ENCODE data around the gene ZNF750. TPM values are rescaled to one million over a fixed set of nuclear protein-coding genes. Genes with fewer than 3 reads are reported as not detected.
A peak's percentile ranks its signal among the peaks of the same experiment; 100 is the strongest.

The ZNF750 gene
- total RNA-seq, 2 experiments from 2014 or later, result not detected

- Mint-ChIP-seq H3K9me3 (no peaks in the 10 kb centered on the region), H3K4me1 (peaks cover 3% of the 10 kb centered on the region), H3K27ac (no peak overlapping the region), H3K27me3 (no peaks in the 10 kb centered on the region), H3K36me3 (peaks cover under 1% of the 10 kb centered on the region), H3K4me3 (no peak overlapping the region)
- ATAC-seq (ENCODE audit: low read depth) (no peak), DNase-seq (no peak)
- POLR2A ChIA-PET, result interaction anchor here (0.7 kb wide), 1 partner anchor 48 kb away, joined by 3 read pairs; no protein-coding TSS in a partner anchor
These were observed 4.3 kb upstream of the ZNF750 start for GRCh38 chr17:82843904-82844680.

DNA sequence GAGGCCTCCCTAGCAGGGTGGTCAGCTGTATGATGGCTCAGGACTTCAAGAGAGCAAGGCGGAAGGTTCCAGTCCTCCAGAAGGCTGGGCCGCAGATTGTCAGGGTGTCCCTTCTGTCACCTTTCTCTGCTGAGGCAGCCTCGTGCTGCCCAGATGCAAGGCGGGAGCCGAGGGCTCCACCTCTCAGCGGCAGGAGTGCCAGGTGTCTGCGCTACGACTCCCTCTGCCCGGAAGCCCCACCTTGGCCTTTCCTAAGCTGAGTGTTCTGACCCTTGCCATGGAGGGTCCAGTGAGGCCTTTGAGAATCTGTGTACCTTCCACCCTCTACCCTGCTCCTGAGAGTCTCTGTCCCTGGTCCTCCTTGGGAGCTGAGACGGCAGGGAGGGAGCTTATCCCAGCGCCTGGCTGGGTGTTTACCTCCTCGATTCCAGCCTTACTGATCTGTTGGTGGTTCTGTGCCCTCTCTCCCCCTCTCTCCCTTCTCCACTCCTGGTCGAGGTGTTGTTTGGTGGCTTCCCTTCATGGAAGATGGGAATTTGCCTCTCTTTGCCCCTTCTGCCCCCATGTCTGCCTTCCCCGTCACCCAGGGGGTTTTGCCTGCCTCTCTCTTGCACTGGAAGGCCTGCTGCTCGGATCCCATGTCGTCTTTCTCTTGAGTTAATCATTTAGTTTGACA lies 2.2 kb upstream of the ZNF750 start:
- POLR2A ChIA-PET, result no interaction called here
- ATAC-seq (ENCODE audit: low read depth) (no peak), DNase-seq (no peak)
- Mint-ChIP-seq H3K27me3 (no peaks in the 10 kb centered on the region), H3K27ac (peak overlapping the region; percentile 10), H3K4me1 (no peaks in the 10 kb centered on the region), H3K36me3 (no peaks in the 10 kb centered on the region), H3K4me3 (no peak overlapping the region), H3K9me3 (no peaks in the 10 kb centered on the region)

DNA sequence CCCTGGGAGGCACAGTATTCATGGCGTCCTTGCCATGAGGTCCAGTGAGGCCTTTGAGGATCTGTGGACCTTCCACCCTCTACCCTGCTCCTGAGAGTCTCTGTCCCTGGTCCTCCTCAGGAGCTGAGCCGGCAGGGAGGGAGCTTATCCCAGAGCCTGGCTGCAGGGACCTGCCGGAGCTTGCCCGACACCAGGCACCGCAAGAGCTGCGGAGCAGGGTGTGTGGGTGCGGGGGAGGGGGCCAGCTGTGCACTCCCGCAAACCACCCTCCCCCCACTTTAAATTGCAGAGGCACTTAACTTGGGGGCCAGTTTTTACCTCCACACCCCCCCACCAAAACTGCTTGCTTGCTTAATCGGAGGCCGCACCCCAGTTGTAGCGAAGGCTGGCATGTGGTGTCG lies 609 bp upstream of the ZNF750 start:
- Mint-ChIP-seq H3K4me1 (no peaks in the 10 kb centered on the region), H3K36me3 (no peaks in the 10 kb centered on the region), H3K4me3 (no peak overlapping the region), H3K9me3 (no peaks in the 10 kb centered on the region), H3K27ac (no peak overlapping the region), H3K27me3 (no peaks in the 10 kb centered on the region)
- ATAC-seq (ENCODE audit: low read depth), result no peak
- POLR2A ChIA-PET, result no interaction called here
- no peak for DNase-seq

DNA sequence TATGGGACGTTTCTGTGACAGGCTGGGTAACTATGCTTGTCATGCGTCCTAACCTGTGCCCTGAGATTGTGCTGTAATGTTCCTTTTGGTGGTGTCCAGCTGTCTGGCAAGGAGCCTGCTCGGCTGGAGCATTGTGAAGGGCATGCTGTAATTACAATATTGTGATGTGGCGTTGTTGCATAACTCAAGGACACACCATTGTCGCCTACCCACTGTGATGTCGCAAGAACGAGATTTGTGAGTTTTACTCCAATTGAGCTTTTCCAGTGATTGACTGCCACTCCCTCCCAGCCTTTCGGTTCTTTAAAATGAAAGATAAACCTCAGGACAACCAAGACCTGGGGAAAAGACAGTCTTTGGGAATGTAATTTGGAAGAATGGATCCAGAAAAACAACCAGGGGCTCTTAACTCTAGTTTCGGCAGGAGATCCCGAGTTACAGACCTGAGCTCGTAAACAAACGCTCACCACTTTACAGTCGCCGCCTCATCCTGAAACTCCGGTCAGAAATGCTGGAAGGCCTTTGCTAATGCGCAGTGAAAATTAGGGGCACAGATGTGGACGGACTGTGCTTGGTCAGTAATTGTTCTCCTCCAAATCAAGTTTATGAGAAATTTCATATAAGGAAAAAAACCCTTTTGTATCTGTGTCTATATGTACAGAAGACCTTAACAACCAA lies 1.3 kb downstream of the ZNF750 start:
- H3K27me3 Mint-ChIP-seq, result no peaks in the 10 kb centered on the region
- no peak for ATAC-seq (ENCODE audit: low read depth)
- H3K36me3 Mint-ChIP-seq, result no peaks in the 10 kb centered on the region
- POLR2A ChIA-PET, result interaction anchor here (0.6 kb wide), 1 partner anchor 125 kb away, joined by 3 read pairs; no protein-coding TSS in a partner anchor
- no peak overlapping the region for H3K4me3 Mint-ChIP-seq
- no peaks in the 10 kb centered on the region for H3K4me1 Mint-ChIP-seq
- DNase-seq, result no peak
- H3K27ac Mint-ChIP-seq, result no peak overlapping the region
- no peaks in the 10 kb centered on the region for H3K9me3 Mint-ChIP-seq

DNA sequence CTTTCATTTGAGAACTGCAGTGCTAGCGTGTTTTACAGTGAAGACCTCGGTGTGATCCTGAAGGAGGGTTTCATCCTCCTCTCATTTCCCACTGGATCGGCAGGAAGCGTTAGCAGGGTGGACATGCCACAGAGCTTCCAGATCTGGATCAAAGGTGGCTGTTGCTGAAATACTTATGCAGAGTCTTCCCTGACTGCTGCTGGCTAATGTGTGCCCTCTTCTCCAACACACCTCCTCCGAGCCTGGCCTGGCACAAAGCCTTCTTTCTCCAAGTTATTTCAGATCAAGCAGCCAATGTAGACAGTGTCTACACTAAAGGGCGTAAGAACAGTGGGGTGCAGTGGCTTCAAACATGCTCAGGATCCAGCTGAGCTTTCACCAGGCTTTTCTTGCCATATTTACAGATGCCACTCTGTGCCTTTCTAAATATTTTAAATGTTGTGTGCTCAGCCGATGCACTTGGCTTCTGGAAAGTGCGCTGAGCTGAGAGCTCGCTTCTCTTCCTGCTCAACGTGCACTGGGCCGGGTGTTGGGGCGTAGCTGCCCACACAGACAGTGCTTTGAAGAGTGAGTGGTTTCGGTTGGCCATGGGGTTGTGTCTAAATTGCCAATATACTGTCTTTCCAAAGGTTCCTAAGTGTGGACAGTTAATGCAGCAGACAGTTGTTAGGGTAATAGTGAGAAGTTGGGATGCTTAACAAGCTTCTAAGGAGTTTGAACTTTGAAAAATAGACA lies 2.1 kb downstream of the ZNF750 start:
- ATAC-seq (ENCODE audit: low read depth) (no peak), DNase-seq (no peak)
- H3K9me3 Mint-ChIP-seq, result no peaks in the 10 kb centered on the region
- H3K36me3 Mint-ChIP-seq, result no peaks in the 10 kb centered on the region
- no peak overlapping the region for H3K27ac Mint-ChIP-seq
- no peaks in the 10 kb centered on the region for H3K4me1 Mint-ChIP-seq
- POLR2A ChIA-PET, result no interaction called here
- H3K27me3 Mint-ChIP-seq, result no peaks in the 10 kb centered on the region
- no peak overlapping the region for H3K4me3 Mint-ChIP-seq

DNA sequence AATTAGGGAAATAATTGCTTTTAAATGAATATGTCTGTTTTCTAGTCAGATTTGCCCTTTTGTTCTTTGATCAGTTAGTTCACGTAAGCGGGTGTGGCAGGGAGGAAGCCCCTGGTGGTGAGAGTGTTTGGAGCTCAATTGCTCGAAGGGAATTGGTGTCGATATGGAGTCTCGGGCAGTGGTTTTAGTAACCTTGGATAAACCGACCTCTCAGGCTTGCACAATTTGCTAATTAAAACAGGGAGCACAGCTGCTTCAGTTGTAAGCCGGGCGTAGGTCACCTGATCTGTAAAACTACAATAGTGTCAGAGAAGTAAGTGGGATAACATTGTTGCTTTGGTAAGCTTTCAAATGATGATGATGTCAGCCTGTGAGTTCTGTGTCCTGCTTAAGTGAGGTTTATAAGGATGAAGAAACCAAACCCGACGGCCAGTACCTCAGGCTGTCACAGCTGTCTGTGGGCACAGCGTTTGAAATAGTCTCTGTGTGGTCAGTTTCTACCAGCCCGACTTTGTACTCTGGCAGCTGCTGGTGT lies 2.9 kb downstream of the ZNF750 start:
- POLR2A ChIA-PET, result no interaction called here
- H3K36me3 Mint-ChIP-seq, result no peaks in the 10 kb centered on the region
- no peaks in the 10 kb centered on the region for H3K4me1 Mint-ChIP-seq
- no peak for DNase-seq
- H3K27me3 Mint-ChIP-seq, result no peaks in the 10 kb centered on the region
- H3K4me3 Mint-ChIP-seq, result no peak overlapping the region
- ATAC-seq (ENCODE audit: low read depth), result no peak
- no peak overlapping the region for H3K27ac Mint-ChIP-seq
- no peaks in the 10 kb centered on the region for H3K9me3 Mint-ChIP-seq

- H3K4me3 Mint-ChIP-seq, result no peak overlapping the region
- POLR2A ChIA-PET, result no interaction called here
- H3K4me1 Mint-ChIP-seq, result no peaks in the 10 kb centered on the region
- ATAC-seq (ENCODE audit: low read depth), result no peak
- H3K27ac Mint-ChIP-seq, result no peak overlapping the region
- H3K9me3 Mint-ChIP-seq, result no peaks in the 10 kb centered on the region
- no peaks in the 10 kb centered on the region for H3K36me3 Mint-ChIP-seq
- DNase-seq, result no peak
- no peaks in the 10 kb centered on the region for H3K27me3 Mint-ChIP-seq
These were observed 3.9 kb downstream of the ZNF750 start for GRCh38 chr17:82835766-82836512.

- no peaks in the 10 kb centered on the region for H3K4me1 Mint-ChIP-seq
- DNase-seq, result no peak
- POLR2A ChIA-PET, result no interaction called here
- no peak for ATAC-seq (ENCODE audit: low read depth)
- no peaks in the 10 kb centered on the region for H3K9me3 Mint-ChIP-seq
- H3K27ac Mint-ChIP-seq, result no peak overlapping the region
- H3K27me3 Mint-ChIP-seq, result no peaks in the 10 kb centered on the region
- H3K36me3 Mint-ChIP-seq, result no peaks in the 10 kb centered on the region
- H3K4me3 Mint-ChIP-seq, result no peak overlapping the region
These were observed 4.7 kb downstream of the ZNF750 start for GRCh38 chr17:82835122-82835521.

DNA sequence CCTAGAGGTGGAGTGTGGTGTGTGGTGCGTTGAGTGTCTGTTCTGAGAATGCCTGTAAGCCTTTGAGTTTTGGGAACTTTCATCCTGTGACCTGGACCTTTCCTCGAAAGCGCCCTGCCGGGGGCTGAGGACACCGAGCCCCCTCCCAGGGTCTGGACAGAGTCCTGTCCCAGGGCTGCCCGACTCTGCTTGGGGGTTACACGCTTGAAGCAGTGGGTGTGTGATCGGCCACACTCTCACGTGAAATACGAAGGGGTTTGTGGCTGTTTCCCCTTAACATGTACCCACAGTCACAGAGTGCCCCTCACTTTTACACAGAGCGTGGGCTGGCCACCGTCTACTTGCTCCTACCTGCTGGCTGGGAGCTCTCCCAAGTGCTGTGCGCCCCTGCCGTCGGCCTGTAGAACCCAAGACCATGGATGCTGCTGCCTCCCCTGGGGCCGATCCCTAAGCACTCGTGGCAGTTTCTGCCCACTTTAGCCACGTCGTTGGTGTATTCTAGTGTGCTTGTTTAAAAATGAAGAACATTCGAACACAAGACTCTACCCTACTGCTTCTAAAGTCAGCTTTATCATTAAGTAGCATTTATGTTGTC lies 6.8 kb downstream of the ZNF750 start:
- POLR2A ChIA-PET, result no interaction called here
- H3K9me3 Mint-ChIP-seq, result peaks cover 1% of the 10 kb centered on the region
- peaks cover 14% of the 10 kb centered on the region for H3K36me3 Mint-ChIP-seq
- no peak overlapping the region for H3K4me3 Mint-ChIP-seq
- no peaks in the 10 kb centered on the region for H3K27me3 Mint-ChIP-seq
- ATAC-seq (ENCODE audit: low read depth), result no peak
- DNase-seq, result no peak
- no peak overlapping the region for H3K27ac Mint-ChIP-seq
- H3K4me1 Mint-ChIP-seq, result no peaks in the 10 kb centered on the region

DNA sequence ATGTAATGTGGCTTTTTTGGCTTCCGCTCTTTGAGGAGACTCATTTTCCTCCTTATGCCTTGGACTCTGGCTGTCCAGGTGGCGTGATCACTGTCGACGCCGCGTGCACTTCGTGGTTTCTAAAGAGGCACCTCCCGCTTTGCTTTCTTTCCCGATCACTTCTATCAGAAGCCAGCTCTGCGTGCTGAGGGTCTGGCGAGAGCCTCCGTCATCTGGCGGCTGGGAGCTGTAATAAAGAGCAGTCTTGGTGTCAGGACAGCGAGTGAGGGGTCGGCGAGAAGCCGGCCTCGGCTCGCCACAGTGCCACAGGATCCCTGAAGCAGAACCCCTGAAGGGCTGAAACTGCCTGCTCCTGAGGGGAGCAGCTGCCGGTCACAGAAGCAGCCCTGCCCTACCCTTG lies 7.4 kb downstream of the ZNF750 start:
- ATAC-seq (ENCODE audit: low read depth) (no peak), DNase-seq (no peak)
- POLR2A ChIA-PET, result no interaction called here
- Mint-ChIP-seq H3K36me3 (peaks cover 20% of the 10 kb centered on the region), H3K4me3 (no peak overlapping the region), H3K27ac (no peak overlapping the region), H3K9me3 (peaks cover 1% of the 10 kb centered on the region), H3K4me1 (no peaks in the 10 kb centered on the region), H3K27me3 (no peaks in the 10 kb centered on the region)

- Mint-ChIP-seq H3K36me3 (peaks cover 24% of the 10 kb centered on the region), H3K9me3 (peaks cover 1% of the 10 kb centered on the region), H3K4me3 (no peak overlapping the region), H3K4me1 (no peaks in the 10 kb centered on the region), H3K27ac (no peak overlapping the region), H3K27me3 (no peaks in the 10 kb centered on the region)
- DNase-seq (no peak), ATAC-seq (ENCODE audit: low read depth) (no peak)
- POLR2A ChIA-PET, result no interaction called here
These were observed 8.0 kb downstream of the ZNF750 start for GRCh38 chr17:82831818-82832200.

DNA sequence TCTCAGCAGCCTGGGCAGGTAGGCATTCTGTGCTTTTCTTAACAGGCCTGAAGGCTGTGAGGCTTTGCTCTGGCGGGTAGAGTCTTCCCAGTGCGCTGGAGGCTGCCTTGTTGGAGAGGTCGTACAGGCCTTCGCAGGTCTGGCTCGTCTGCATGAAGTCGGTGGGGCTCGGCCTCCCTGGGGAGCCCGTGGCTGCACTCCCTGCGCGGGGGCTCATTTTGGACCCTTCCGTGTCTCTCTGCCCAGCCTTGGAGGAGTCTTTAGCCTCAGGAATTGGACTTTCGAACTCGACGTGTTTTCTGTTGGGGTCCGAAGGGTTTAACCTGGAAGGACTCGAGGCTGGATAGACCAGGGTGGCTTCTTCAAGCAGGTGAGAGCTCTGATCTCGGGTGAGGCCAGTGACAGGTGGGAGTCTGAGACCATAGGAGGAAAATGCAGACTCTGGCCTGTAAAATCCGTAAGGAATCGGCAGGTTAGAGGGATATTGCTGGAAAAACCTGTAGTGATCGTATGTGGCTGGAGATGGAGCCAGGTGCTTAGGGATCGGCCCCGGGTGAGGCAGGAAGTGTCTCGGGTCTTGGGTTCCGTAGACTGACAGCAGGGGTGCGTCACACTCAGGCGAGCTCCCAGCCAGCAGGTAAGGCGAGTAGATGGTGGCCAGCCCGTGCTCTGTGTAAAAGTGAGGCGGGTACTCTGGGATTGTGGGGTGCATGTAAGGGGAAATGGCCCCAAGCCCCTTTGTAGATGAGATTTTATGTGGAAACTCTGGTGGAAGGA lies 8.6 kb downstream of the ZNF750 start:
- ATAC-seq (ENCODE audit: low read depth) (no peak), DNase-seq (no peak)
- POLR2A ChIA-PET, result no interaction called here
- no peaks in the 10 kb centered on the region for H3K4me1 Mint-ChIP-seq
- peaks cover 1% of the 10 kb centered on the region for H3K9me3 Mint-ChIP-seq
- no peaks in the 10 kb centered on the region for H3K27me3 Mint-ChIP-seq
- H3K27ac Mint-ChIP-seq, result no peak overlapping the region
- no peak overlapping the region for H3K4me3 Mint-ChIP-seq
- peaks cover 24% of the 10 kb centered on the region for H3K36me3 Mint-ChIP-seq

Measured in activated naive CD8-positive, alpha-beta T cell treated with anti-CD3 and anti-CD28 coated beads, Interleukin-2, amount 10 ng/mL, durations not matched to agents 7 days and 5 days (primary cell).